HCT116 (cell line): Measurements from ENCODE around the gene CD300C. TPM values are rescaled to one million over a fixed set of nuclear protein-coding genes. Genes with fewer than 3 reads are reported as not detected.

ENCODE experiments used
- ATAC-seq: fragments of 200-7000 bp; cut with Tn5 transposase; 2 replicates; pipeline ENCODE4 v1.9.1; 2020; ENCODE audit warnings: mild to moderate bottlenecking, moderate library complexity
- BruUV-seq: library from RNA; stranded (reverse); fragments of 400-500 nt; replicated peaks from 2 replicates; lab custom pipeline; 2021; lab: Mats Ljungman, UMichigan
- CTCF ChIA-PET: fragments of 300-600 bp; sonication (Branson Sonifier 250); formaldehyde crosslinking; loops from one replicate; lab custom pipeline; 2021; ENCODE audit warnings: antibody characterized with exemption; lab: Charles Lee
- POLR2A ChIA-PET: fragments of 300-600, 350-600 bp; sonication (Branson Sonifier 250); formaldehyde crosslinking; loops from one replicate; lab custom pipeline; 2021; ENCODE audit warnings: antibody characterized with exemption; lab: Charles Lee
- RAD21 ChIA-PET, 2 experiments: fragments of 300-600 bp; sonication (Branson Sonifier 250); formaldehyde crosslinking; loops; one replicate each; lab custom pipeline; 2023; ENCODE audit warnings: low total read pairs in 2 of 2; ENCODE audit not compliant: uncharacterized antibody in 2 of 2, unreplicated experiment in 2 of 2, low non-redundant PET in 1 of 2; lab: Charles Lee
- DNase-seq: peaks from one replicate; pipeline ENCODE4 v3.0.0-alpha.2; 2010; ENCODE audit warnings: low read depth, low spot score
- H2AFZ ChIP-seq: fragments of 200-600 bp; shearing (Covaris generic), sonication (generic); 2 replicates; pipeline ENCODE4 v1.6.1; 2017; ENCODE audit warnings: low read depth, mixed run types, mixed read lengths, antibody characterized with exemption, low read length; ENCODE audit not compliant: poor library complexity, severe bottlenecking
- H3K27ac ChIP-seq: 2 replicates; pipeline ENCODE4 v1.5.1; 2012; ENCODE audit warnings: low read depth, low read length
- H3K27me3 ChIP-seq: fragments of 200-600 bp; sonication (generic); 2 replicates; pipeline ENCODE4 v1.6.1; 2016; ENCODE audit warnings: mixed run types, low read length, mixed read lengths; ENCODE audit not compliant: insufficient read depth
- H3K36me3 ChIP-seq, 2 experiments: fragments of 200-500 bp in 1 of 2; fragments of 200-600 bp in 1 of 2; sonication (Bioruptor generic) in 1 of 2; sonication (generic) in 1 of 2; 2 replicates each; pipeline versions ENCODE4 v1.5.1 to v1.6.1; 2014 to 2016; ENCODE audit warnings: low read length in 2 of 2, inconsistent platforms in 1 of 2, mixed read lengths in 1 of 2, mixed run types in 1 of 2; ENCODE audit not compliant: insufficient read depth in 2 of 2, control insufficient read depth in 1 of 2
- H3K4me1 ChIP-seq, 2 experiments: fragments of 200-600 bp in 1 of 2; sonication (generic) in 1 of 2; 2 replicates each; pipeline versions ENCODE4 v1.5.1 to v1.6.1; 2012 to 2017; ENCODE audit warnings: low read length in 2 of 2, inconsistent platforms in 1 of 2, mild to moderate bottlenecking in 1 of 2, mixed read lengths in 1 of 2, mixed run types in 1 of 2, moderate library complexity in 1 of 2; ENCODE audit not compliant: insufficient read depth in 2 of 2, control insufficient read depth in 1 of 2
- H3K4me2 ChIP-seq: fragments of 200-600 bp; sonication (generic); 2 replicates; pipeline ENCODE4 v1.6.1; 2017; ENCODE audit warnings: mixed run types, low read length, mixed read lengths
- H3K4me3 ChIP-seq, 2 experiments: fragments of 200-600 bp in 1 of 2; sonication (generic) in 1 of 2; replicated peaks in 1 of 2; 2 replicates each; pipeline ENCODE4 v1.5.1; 2011 to 2016; ENCODE audit warnings: low read length in 2 of 2, control low read depth in 1 of 2, low read depth in 1 of 2, mild to moderate bottlenecking in 1 of 2, mixed read lengths in 1 of 2, mixed run types in 1 of 2
- H3K79me2 ChIP-seq: fragments of 200-600 bp; sonication (generic); 2 replicates; pipeline ENCODE4 v1.6.1; 2017; ENCODE audit warnings: mild to moderate bottlenecking, mixed run types, low read length, moderate library complexity, mixed read lengths; ENCODE audit not compliant: insufficient read depth
- H3K9ac ChIP-seq: fragments of 200-600 bp; sonication (generic); 2 replicates; pipeline ENCODE4 v1.6.1; 2016; ENCODE audit warnings: low read length, mixed read lengths
- H3K9me2 ChIP-seq: fragments of 200-600 bp; sonication (generic), shearing (Covaris generic); 2 replicates; pipeline ENCODE4 v1.6.1; 2017; ENCODE audit warnings: mixed run types, mild to moderate bottlenecking, moderate library complexity; ENCODE audit not compliant: insufficient read depth
- H3K9me3 ChIP-seq, 2 experiments: fragments of 200-500 bp in 1 of 2; fragments of 200-600 bp in 1 of 2; sonication (Bioruptor generic) in 1 of 2; sonication (generic) in 1 of 2; 2 replicates each; pipeline ENCODE4 v1.6.1; 2014 to 2017; ENCODE audit warnings: low read length in 2 of 2, mixed read lengths in 2 of 2, inconsistent platforms in 1 of 2, low read depth in 1 of 2, mild to moderate bottlenecking in 1 of 2, mixed run types in 1 of 2, moderate library complexity in 1 of 2; ENCODE audit not compliant: control insufficient read depth in 1 of 2, insufficient read depth in 1 of 2
- H4K20me1 ChIP-seq: fragments of 200-600 bp; sonication (generic), shearing (Covaris generic); 2 replicates; pipeline ENCODE4 v1.6.1; 2017; ENCODE audit warnings: mixed run types, mild to moderate bottlenecking, moderate library complexity; ENCODE audit not compliant: insufficient read depth
- CBX3 ChIP-seq: IDR thresholded peaks from 2 replicates; pipeline ENCODE4 v1.6.1; 2012; ENCODE audit warnings: low read depth
- CEBPB ChIP-seq: IDR thresholded peaks from 2 replicates; pipeline ENCODE4 v1.6.1; 2012; ENCODE audit warnings: low read depth
- CTCF ChIP-seq, 3 experiments: fragments of 200-600 bp in 1 of 3; sonication (generic) in 1 of 3; IDR thresholded peaks in 2 of 3; conservative IDR thresholded peaks in 1 of 3; 2 replicates each; pipeline ENCODE4 v1.5.1; 2012 to 2017; ENCODE audit warnings: low read depth in 2 of 3, low read length in 2 of 3, antibody characterized with exemption in 1 of 3, borderline replicate concordance in 1 of 3, control low read depth in 1 of 3, mild to moderate bottlenecking in 1 of 3, mixed read lengths in 1 of 3, mixed run types in 1 of 3, moderate library complexity in 1 of 3; ENCODE audit not compliant: insufficient read depth in 1 of 3
- EGR1 ChIP-seq: IDR thresholded peaks from 2 replicates; pipeline ENCODE4 v1.6.1; 2012; ENCODE audit warnings: low read depth
- EZH2 ChIP-seq: fragments of 200-600 bp; sonication (generic); IDR thresholded peaks from 2 replicates; pipeline ENCODE4 v1.6.1; 2017; ENCODE audit warnings: antibody characterized with exemption, mixed run types
- JUND ChIP-seq: IDR thresholded peaks from 2 replicates; pipeline ENCODE4 v1.6.1; 2012
- MAX ChIP-seq: IDR thresholded peaks from 2 replicates; pipeline ENCODE4 v1.6.1; 2012
- POLR2A ChIP-seq: IDR thresholded peaks from 2 replicates; pipeline ENCODE4 v1.7.0; 2011; ENCODE audit warnings: borderline replicate concordance; ENCODE audit not compliant: insufficient read depth, insufficient read length; ENCODE audit errors: extremely low read depth
- RAD21 ChIP-seq: IDR thresholded peaks from 2 replicates; pipeline ENCODE4 v1.6.1; 2012; ENCODE audit warnings: low read depth, mild to moderate bottlenecking
- REST ChIP-seq: IDR thresholded peaks from 2 replicates; pipeline ENCODE4 v1.6.1; 2012; ENCODE audit warnings: low read depth
- SIN3A ChIP-seq: IDR thresholded peaks from 2 replicates; pipeline ENCODE4 v1.6.1; 2012; ENCODE audit warnings: low read depth
- SRF ChIP-seq: IDR thresholded peaks from 2 replicates; pipeline ENCODE4 v1.6.1; 2012; ENCODE audit warnings: low read depth
- YY1 ChIP-seq: IDR thresholded peaks from 2 replicates; pipeline ENCODE4 v1.6.1; 2011; ENCODE audit warnings: low read length, low read depth, moderate library complexity, mild to moderate bottlenecking; ENCODE audit not compliant: insufficient replicate concordance; ENCODE audit errors: extremely low read depth
- ZBTB33 ChIP-seq: IDR thresholded peaks from 2 replicates; pipeline ENCODE4 v1.6.1; 2011; ENCODE audit warnings: mild to moderate bottlenecking, low read length, moderate library complexity; ENCODE audit not compliant: insufficient replicate concordance; ENCODE audit errors: extremely low read depth
- intact Hi-C: fragments of 100-400 bp; cut with micrococcal nuclease; formaldehyde crosslinking; loops from 2 replicates; pipeline ENCODE4 v1.10.0; 2022
- total RNA-seq: library from RNA; stranded (reverse); gene quantifications from one replicate; pipeline ENCODE4 v1.2.1, GENCODE V29; 2021; ENCODE audit not compliant: unreplicated experiment

Gene CD300C
- total RNA-seq, 1 experiment from 2014 or later: 0.15 TPM

- Histone ChIP-seq H3K9me2 (no peaks in the 10 kb centered on the region), H3K79me2 (no peaks in the 10 kb centered on the region), H3K4me1 (peaks cover 0 to 5% of the 10 kb centered on the region in 2 experiments; a peak in 1 of 4 replicates), H3K27me3 (peaks cover 6% of the 10 kb centered on the region; the same call in 1 of the 2 replicates), H3K4me2 (no peak overlapping the region), H3K4me3 (no peak overlapping the region), H3K9me3 (no peaks in the 10 kb centered on the region), H4K20me1 (no peaks in the 10 kb centered on the region), H3K27ac (no peak overlapping the region), H3K36me3 (no peaks in the 10 kb centered on the region), H2AFZ (no peak overlapping the region), H3K9ac (no peak overlapping the region)
- POLR2A ChIA-PET: no interaction called here
- ATAC-seq (no peak), DNase-seq (no peak)
- TF ChIP-seq EZH2 (no peak), JUND (no peak)
- RAD21 ChIA-PET: no interaction called here
- BruUV-seq: no TSS peak
- intact Hi-C loops: no loop called here
- CTCF ChIA-PET: no interaction called here
Measured at GRCh38 chr17:74547736-74548135, 1.8 kb upstream of the CD300C start.

GRCh38 chr17:74547264-74547663 lies 1.3 kb upstream of the CD300C start:
- ChIA-PET POLR2A (no interaction called here), RAD21 (no interaction called here), CTCF (no interaction called here)
- H3K36me3 ChIP-seq: no peaks in the 10 kb centered on the region
- no peaks in the 10 kb centered on the region for H3K9me2 ChIP-seq
- intact Hi-C loops: no loop called here
- H3K27ac ChIP-seq: no peak overlapping the region
- no peak for ATAC-seq
- no peak for DNase-seq
- H3K4me1 ChIP-seq: peaks cover 0 to 5% of the 10 kb centered on the region in 2 experiments; a peak in 1 of 4 replicates
- H3K4me3 ChIP-seq: no peak overlapping the region
- H3K9me3 ChIP-seq: no peaks in the 10 kb centered on the region
- H2AFZ ChIP-seq: no peak overlapping the region
- BruUV-seq: no TSS peak
- H3K9ac ChIP-seq: no peak overlapping the region
- no peaks in the 10 kb centered on the region for H4K20me1 ChIP-seq
- TF ChIP-seq EZH2: no peak
- no peak for TF ChIP-seq SIN3A
- TF ChIP-seq POLR2A: no peak
- TF ChIP-seq REST: no peak
- no peak for TF ChIP-seq SRF
- TF ChIP-seq ZBTB33: no peak
- TF ChIP-seq EGR1: no peak
- TF ChIP-seq CTCF (IDR thresholded peaks at IDR 0.05 in 2 of 3, conservative IDR thresholded peaks at IDR 0.05 in 1 of 3; ENCODE audit: borderline replicate concordance in 1 of 3, insufficient read depth in 1 of 3, low read depth in 2 of 3, low read length in 2 of 3): no peak
- TF ChIP-seq MAX: no peak
- no peak for TF ChIP-seq RAD21
- no peak for TF ChIP-seq CBX3
- no peak for TF ChIP-seq CEBPB
- no peak for TF ChIP-seq YY1
- H3K79me2 ChIP-seq: no peaks in the 10 kb centered on the region
- H3K27me3 ChIP-seq: peaks cover under 1% of the 10 kb centered on the region; the same call in 1 of the 2 replicates
- H3K4me2 ChIP-seq: no peak overlapping the region
